HepG2 (cell line): ENCODE data around the gene ROM1. TPM values are rescaled to one million over a fixed set of nuclear protein-coding genes. Genes with fewer than 3 reads are reported as not detected.

ENCODE experiments used
- ARID2 ChIP-seq: sonication (generic); formaldehyde crosslinking; IDR thresholded peaks from 2 replicates; pipeline ENCODE4 v1.8.1; 2022; ENCODE audit warnings: mild to moderate bottlenecking, missing genetic modification reagents, borderline replicate concordance
- FOXA3 ChIP-seq: IDR thresholded peaks from 2 replicates; pipeline ENCODE4 v1.6.1; 2016; ENCODE audit warnings: missing genetic modification reagents, missing compliant biosample characterization
- GLI4 ChIP-seq: sonication (generic); formaldehyde crosslinking; IDR thresholded peaks from 2 replicates; pipeline ENCODE4 v1.5.1; 2020; ENCODE audit warnings: missing genetic modification reagents, mild to moderate bottlenecking, moderate library complexity, borderline replicate concordance
- HCFC1 ChIP-seq: fragments of 150-350 bp; IDR thresholded peaks from 2 replicates; pipeline ENCODE4 v1.6.1; 2014; ENCODE audit warnings: low read depth, low read length
- PHF5A ChIP-seq: IDR thresholded peaks from one replicate; pipeline ENCODE4 v1.6.1; 2018; ENCODE audit warnings: low read depth, missing genetic modification reagents; ENCODE audit not compliant: unreplicated experiment
- SYNCRIP ChIP-seq: fragments of 200-400 bp; formaldehyde crosslinking; IDR thresholded peaks from 2 replicates; pipeline ENCODE4 v1.6.1; 2018; ENCODE audit warnings: mild to moderate bottlenecking, low read depth, low read length; ENCODE audit not compliant: insufficient read depth
- ZNF772 ChIP-seq: sonication (generic); formaldehyde crosslinking; IDR thresholded peaks from 2 replicates; pipeline ENCODE4 v1.5.0; 2020; ENCODE audit warnings: mild to moderate bottlenecking, missing genetic modification reagents
- ZSCAN9 ChIP-seq: IDR thresholded peaks from 2 replicates; pipeline ENCODE4 v1.6.1; 2016; ENCODE audit warnings: borderline replicate concordance
- polyA plus RNA-seq, 8 experiments: library from polyadenylated mRNA; depleted of rRNA in 3 of 8; stranded (reverse) in 7 of 8; unstranded in 1 of 8; fragments of >200 nt; fragmentation: Illumina TruSeq in 4 of 8; extraction: Trizol in 4 of 8; gene quantifications; 2 replicates each; pipeline versions ENCODE4 v1.2.1 to v1.2.3, GENCODE V29; 2011 to 2016; ENCODE audit warnings: low read depth in 4 of 8, missing spikeins in 1 of 8, mixed read lengths in 1 of 8; ENCODE audit not compliant: insufficient read depth in 1 of 8
- total RNA-seq, 5 experiments: library from RNA; depleted of rRNA; stranded (reverse); fragments of >200 nt; fragmentation: Illumina TruSeq; extraction: Trizol; gene quantifications; 2 replicates each; pipeline ENCODE4 v1.2.3, GENCODE V29; 2016; ENCODE audit warnings: low read depth in 1 of 5
- TF ChIP-seq, protein P1 (sequence below), 2 experiments: sonication (generic) in 1 of 2; formaldehyde crosslinking in 1 of 2; IDR thresholded peaks; 2 replicates each; pipeline versions ENCODE4 v1.6.1 to v1.9.0; 2014 to 2022; ENCODE audit warnings: antibody characterized with exemption in 1 of 2, borderline replicate concordance in 1 of 2, inconsistent platforms in 1 of 2, low read depth in 1 of 2, missing genetic modification reagents in 1 of 2
- TF ChIP-seq, protein P2 (sequence below): sonication (generic); formaldehyde crosslinking; IDR thresholded peaks from 2 replicates; pipeline ENCODE4 v1.4.0; 2020; ENCODE audit warnings: missing genetic modification reagents
- TF ChIP-seq, protein P3 (sequence below): IDR thresholded peaks from 2 replicates; pipeline ENCODE4 v1.6.1; 2012; ENCODE audit warnings: inconsistent platforms
- TF ChIP-seq, protein P4 (sequence below): sonication (generic); formaldehyde crosslinking; IDR thresholded peaks from 2 replicates; pipeline ENCODE4 v1.4.0; 2020; ENCODE audit warnings: missing genetic modification reagents
- TF ChIP-seq, protein P5 (sequence below): sonication (generic); formaldehyde crosslinking; IDR thresholded peaks from 2 replicates; pipeline ENCODE4 v1.4.0; 2020; ENCODE audit warnings: missing genetic modification reagents; ENCODE audit errors: not compliant biosample characterization

ROM1 gene
- total and polyA plus RNA-seq, 2 of the 13 experiments (the other 11 are each of a cell fraction or from before 2014, with no cell fraction given) = 1.2 to 2.4 TPM

DNA sequence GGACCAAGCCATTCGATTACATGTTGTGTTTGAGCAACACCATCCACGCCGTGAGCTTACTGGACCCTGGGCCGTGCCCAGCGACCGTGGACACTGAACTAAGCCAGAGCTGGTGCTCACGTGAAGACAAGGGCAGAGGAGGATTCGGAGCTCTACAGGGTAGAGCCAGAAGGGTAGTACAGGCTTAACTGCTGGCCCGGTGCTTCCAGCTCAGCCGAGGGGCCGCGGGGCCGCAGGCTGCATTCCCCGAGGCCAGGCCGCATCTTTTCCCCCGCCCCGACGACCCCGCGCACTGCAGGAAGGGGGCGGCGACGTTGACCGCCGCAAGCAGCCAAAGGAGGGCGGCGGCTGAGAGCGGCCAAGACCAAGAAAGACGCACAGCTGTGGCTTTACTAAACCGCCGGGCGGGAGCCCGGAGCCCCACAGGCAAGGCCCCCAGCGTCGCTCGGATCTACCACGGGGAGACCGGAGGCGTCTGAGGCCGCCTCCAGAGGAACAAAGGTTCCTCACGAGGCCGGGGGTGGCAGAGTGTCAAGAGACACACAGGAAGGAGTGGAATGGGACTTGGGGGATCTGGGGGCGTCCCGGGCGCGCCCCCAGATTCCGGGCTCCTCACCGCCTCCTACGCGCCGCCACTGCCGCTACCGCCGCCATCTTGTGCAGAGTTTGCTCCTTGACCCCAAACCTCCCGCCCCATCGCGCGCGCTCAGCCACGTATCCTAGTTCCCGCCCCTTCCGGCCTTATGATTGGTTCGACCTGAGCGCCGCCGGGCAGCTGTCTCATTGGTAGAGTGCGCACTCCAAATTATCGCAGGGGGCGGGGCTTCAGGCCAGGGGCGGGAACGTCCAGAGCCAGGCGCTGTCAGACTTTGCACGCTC lies 33.1 kb downstream of the ROM1 start, which contains the start of gene GANAB (continued):
- TF ChIP-seq, protein P1, sequence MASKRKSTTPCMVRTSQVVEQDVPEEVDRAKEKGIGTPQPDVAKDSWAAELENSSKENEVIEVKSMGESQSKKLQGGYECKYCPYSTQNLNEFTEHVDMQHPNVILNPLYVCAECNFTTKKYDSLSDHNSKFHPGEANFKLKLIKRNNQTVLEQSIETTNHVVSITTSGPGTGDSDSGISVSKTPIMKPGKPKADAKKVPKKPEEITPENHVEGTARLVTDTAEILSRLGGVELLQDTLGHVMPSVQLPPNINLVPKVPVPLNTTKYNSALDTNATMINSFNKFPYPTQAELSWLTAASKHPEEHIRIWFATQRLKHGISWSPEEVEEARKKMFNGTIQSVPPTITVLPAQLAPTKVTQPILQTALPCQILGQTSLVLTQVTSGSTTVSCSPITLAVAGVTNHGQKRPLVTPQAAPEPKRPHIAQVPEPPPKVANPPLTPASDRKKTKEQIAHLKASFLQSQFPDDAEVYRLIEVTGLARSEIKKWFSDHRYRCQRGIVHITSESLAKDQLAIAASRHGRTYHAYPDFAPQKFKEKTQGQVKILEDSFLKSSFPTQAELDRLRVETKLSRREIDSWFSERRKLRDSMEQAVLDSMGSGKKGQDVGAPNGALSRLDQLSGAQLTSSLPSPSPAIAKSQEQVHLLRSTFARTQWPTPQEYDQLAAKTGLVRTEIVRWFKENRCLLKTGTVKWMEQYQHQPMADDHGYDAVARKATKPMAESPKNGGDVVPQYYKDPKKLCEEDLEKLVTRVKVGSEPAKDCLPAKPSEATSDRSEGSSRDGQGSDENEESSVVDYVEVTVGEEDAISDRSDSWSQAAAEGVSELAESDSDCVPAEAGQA (IDR thresholded peaks at IDR 0.05; ENCODE audit: low read depth) = peak; percentile 59; the same call in 1 of the 2 replicates
- TF ChIP-seq, protein P1 (CRISPR knock-in tag; IDR thresholded peaks at IDR 0.05; ENCODE audit: borderline replicate concordance) = no peak
- TF ChIP-seq, protein P2, sequence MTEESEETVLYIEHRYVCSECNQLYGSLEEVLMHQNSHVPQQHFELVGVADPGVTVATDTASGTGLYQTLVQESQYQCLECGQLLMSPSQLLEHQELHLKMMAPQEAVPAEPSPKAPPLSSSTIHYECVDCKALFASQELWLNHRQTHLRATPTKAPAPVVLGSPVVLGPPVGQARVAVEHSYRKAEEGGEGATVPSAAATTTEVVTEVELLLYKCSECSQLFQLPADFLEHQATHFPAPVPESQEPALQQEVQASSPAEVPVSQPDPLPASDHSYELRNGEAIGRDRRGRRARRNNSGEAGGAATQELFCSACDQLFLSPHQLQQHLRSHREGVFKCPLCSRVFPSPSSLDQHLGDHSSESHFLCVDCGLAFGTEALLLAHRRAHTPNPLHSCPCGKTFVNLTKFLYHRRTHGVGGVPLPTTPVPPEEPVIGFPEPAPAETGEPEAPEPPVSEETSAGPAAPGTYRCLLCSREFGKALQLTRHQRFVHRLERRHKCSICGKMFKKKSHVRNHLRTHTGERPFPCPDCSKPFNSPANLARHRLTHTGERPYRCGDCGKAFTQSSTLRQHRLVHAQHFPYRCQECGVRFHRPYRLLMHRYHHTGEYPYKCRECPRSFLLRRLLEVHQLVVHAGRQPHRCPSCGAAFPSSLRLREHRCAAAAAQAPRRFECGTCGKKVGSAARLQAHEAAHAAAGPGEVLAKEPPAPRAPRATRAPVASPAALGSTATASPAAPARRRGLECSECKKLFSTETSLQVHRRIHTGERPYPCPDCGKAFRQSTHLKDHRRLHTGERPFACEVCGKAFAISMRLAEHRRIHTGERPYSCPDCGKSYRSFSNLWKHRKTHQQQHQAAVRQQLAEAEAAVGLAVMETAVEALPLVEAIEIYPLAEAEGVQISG (CRISPR knock-in tag) = peak; percentile 84
- no peak; the same call in 1 of the 2 replicates for TF ChIP-seq ZSCAN9 (CRISPR knock-in tag)
- TF ChIP-seq, protein P3, sequence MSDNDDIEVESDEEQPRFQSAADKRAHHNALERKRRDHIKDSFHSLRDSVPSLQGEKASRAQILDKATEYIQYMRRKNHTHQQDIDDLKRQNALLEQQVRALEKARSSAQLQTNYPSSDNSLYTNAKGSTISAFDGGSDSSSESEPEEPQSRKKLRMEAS = peak; percentile 42
- TF ChIP-seq, protein P4, sequence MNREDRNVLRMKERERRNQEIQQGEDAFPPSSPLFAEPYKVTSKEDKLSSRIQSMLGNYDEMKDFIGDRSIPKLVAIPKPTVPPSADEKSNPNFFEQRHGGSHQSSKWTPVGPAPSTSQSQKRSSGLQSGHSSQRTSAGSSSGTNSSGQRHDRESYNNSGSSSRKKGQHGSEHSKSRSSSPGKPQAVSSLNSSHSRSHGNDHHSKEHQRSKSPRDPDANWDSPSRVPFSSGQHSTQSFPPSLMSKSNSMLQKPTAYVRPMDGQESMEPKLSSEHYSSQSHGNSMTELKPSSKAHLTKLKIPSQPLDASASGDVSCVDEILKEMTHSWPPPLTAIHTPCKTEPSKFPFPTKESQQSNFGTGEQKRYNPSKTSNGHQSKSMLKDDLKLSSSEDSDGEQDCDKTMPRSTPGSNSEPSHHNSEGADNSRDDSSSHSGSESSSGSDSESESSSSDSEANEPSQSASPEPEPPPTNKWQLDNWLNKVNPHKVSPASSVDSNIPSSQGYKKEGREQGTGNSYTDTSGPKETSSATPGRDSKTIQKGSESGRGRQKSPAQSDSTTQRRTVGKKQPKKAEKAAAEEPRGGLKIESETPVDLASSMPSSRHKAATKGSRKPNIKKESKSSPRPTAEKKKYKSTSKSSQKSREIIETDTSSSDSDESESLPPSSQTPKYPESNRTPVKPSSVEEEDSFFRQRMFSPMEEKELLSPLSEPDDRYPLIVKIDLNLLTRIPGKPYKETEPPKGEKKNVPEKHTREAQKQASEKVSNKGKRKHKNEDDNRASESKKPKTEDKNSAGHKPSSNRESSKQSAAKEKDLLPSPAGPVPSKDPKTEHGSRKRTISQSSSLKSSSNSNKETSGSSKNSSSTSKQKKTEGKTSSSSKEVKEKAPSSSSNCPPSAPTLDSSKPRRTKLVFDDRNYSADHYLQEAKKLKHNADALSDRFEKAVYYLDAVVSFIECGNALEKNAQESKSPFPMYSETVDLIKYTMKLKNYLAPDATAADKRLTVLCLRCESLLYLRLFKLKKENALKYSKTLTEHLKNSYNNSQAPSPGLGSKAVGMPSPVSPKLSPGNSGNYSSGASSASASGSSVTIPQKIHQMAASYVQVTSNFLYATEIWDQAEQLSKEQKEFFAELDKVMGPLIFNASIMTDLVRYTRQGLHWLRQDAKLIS (CRISPR knock-in tag) = no peak
- TF ChIP-seq, protein P5, sequence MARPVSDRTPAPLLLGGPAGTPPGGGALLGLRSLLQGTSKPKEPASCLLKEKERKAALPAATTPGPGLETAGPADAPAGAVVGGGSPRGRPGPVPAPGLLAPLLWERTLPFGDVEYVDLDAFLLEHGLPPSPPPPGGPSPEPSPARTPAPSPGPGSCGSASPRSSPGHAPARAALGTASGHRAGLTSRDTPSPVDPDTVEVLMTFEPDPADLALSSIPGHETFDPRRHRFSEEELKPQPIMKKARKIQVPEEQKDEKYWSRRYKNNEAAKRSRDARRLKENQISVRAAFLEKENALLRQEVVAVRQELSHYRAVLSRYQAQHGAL = no peak
- TF ChIP-seq PHF5A (CRISPR knock-in tag) = no peak
- TF ChIP-seq ARID2 = no peak
- TF ChIP-seq FOXA3 (CRISPR knock-in tag) = 0 out of 2 replicates have a peak, but pooled peaks have one; percentile 19
- TF ChIP-seq GLI4 (CRISPR knock-in tag) = peak; percentile 52; the same call in 1 of the 2 replicates
- TF ChIP-seq HCFC1 = peak; percentile 30; the same call in 1 of the 2 replicates
- TF ChIP-seq ZNF772 (CRISPR knock-in tag) = peak; percentile 26; the same call in 1 of the 2 replicates
- TF ChIP-seq SYNCRIP = no peak
